Stimulated activated naive B cell treated with anti-CD40 and anti-IgM and Interleukin-4, amounts not matched to agents 10 μg/mL and 1 μg/mL and 100 μg/mL, for 72 hours (primary cell): ENCODE data around the gene LPIN1.
"Not testable (repeated sequence)": the region's sequence is repeated elsewhere in the genome, so short reads cannot be mapped to it uniquely, and the experiment has no call there.

Source experiments
- ATAC-seq, 2 donors: fragments of 150-1000 bp; cut with Tn5 transposase; replicated peaks; 2 replicates each; pipeline ENCODE4 v1.10.0; 2021; ENCODE audit warnings: moderate library complexity in 1 of 2
- DNase-seq: peaks from one replicate; pipeline ENCODE4 v3.0.0; 2021
- H3K27ac Mint-ChIP-seq: one replicate; pipeline ENCODE4 v1.8.0; 2022; ENCODE audit warnings: mild to moderate bottlenecking, mixed read lengths
- H3K27me3 Mint-ChIP-seq, 2 donors: one replicate each; pipeline ENCODE4 v1.8.0; 2022; ENCODE audit warnings: mixed read lengths in 2 of 2
- H3K36me3 Mint-ChIP-seq, 2 donors: one replicate each; pipeline ENCODE4 v1.8.0; 2022; ENCODE audit warnings: mixed read lengths in 2 of 2, mild to moderate bottlenecking in 1 of 2
- H3K4me1 Mint-ChIP-seq, 2 donors: one replicate each; pipeline ENCODE4 v1.8.0; 2022; ENCODE audit warnings: mixed read lengths in 2 of 2, mild to moderate bottlenecking in 1 of 2
- H3K4me3 Mint-ChIP-seq, 2 donors: one replicate each; pipeline ENCODE4 v1.8.0; 2022; ENCODE audit warnings: mild to moderate bottlenecking in 2 of 2, mixed read lengths in 2 of 2, moderate library complexity in 1 of 2
- H3K9me3 Mint-ChIP-seq, 2 donors: one replicate each; pipeline ENCODE4 v1.8.0; 2022; ENCODE audit warnings: mixed read lengths in 2 of 2, mild to moderate bottlenecking in 1 of 2

LPIN1 gene

GRCh38 chr2:11819235-11819729, 72.8 kb downstream of the LPIN1 start:
- peaks cover 67 to 73% of the 10 kb centered on the region in 2 donors for H3K36me3 Mint-ChIP-seq
- no peaks in the 10 kb centered on the region for H3K4me1 Mint-ChIP-seq
- H3K4me3 Mint-ChIP-seq: no peak overlapping the region
- no peak overlapping the region for H3K27ac Mint-ChIP-seq
- DNase-seq (no peak), ATAC-seq (no peak)
- H3K9me3 Mint-ChIP-seq: no peaks in the 10 kb centered on the region
- H3K27me3 Mint-ChIP-seq: no peaks in the 10 kb centered on the region

GRCh38 chr2:11820650-11821049, 74.2 kb downstream of the LPIN1 start:
- no peak for ATAC-seq
- no peak overlapping the region for H3K27ac Mint-ChIP-seq
- no peaks in the 10 kb centered on the region for H3K27me3 Mint-ChIP-seq
- no peaks in the 10 kb centered on the region for H3K9me3 Mint-ChIP-seq
- peaks cover 65 to 69% of the 10 kb centered on the region in 2 donors for H3K36me3 Mint-ChIP-seq
- H3K4me1 Mint-ChIP-seq: no peaks in the 10 kb centered on the region
- no peak for DNase-seq
- H3K4me3 Mint-ChIP-seq: no peak overlapping the region

GRCh38 chr2:11821705-11822104, 75.3 kb downstream of the LPIN1 start:
- Mint-ChIP-seq H3K9me3 (no peaks in the 10 kb centered on the region), H3K4me1 (no peaks in the 10 kb centered on the region), H3K27me3 (no peaks in the 10 kb centered on the region), H3K36me3 (peaks cover 62 to 64% of the 10 kb centered on the region in 2 donors), H3K27ac (no peak overlapping the region), H3K4me3 (no peak overlapping the region)
- ATAC-seq (no peak), DNase-seq (no peak)

GRCh38 chr2:11822359-11822745, 75.9 kb downstream of the LPIN1 start:
- not testable (repeated sequence) for DNase-seq, ATAC-seq, H3K4me3 Mint-ChIP-seq, H3K9me3 Mint-ChIP-seq, H3K4me1 Mint-ChIP-seq, H3K27me3 Mint-ChIP-seq, H3K27ac Mint-ChIP-seq
- peaks cover 61 to 63% of the 10 kb centered on the region in 2 donors for H3K36me3 Mint-ChIP-seq

- peaks cover 59 to 62% of the 10 kb centered on the region in 2 donors for H3K36me3 Mint-ChIP-seq
- H3K9me3 Mint-ChIP-seq: no peaks in the 10 kb centered on the region
- no peak for DNase-seq
- no peaks in the 10 kb centered on the region for H3K27me3 Mint-ChIP-seq
- no peak overlapping the region for H3K4me3 Mint-ChIP-seq
- peaks cover 6 to 7% of the 10 kb centered on the region in 2 donors for H3K4me1 Mint-ChIP-seq
- no peak overlapping the region for H3K27ac Mint-ChIP-seq
- no peak for ATAC-seq
Measured at GRCh38 chr2:11822746-11823451, 76.5 kb downstream of the LPIN1 start.

GRCh38 chr2:11824901-11825828, 78.7 kb downstream of the LPIN1 start:
- DNase-seq: no peak
- Mint-ChIP-seq H3K4me1 (peaks cover 16 to 20% of the 10 kb centered on the region in 2 donors), H3K4me3 (no peak overlapping the region), H3K9me3 (no peaks in the 10 kb centered on the region), H3K27me3 (no peaks in the 10 kb centered on the region), H3K36me3 (peaks cover 46 to 51% of the 10 kb centered on the region in 2 donors), H3K27ac (no peak overlapping the region)
- no peak for ATAC-seq

- Mint-ChIP-seq H3K27me3 (no peaks in the 10 kb centered on the region), H3K27ac (no peak overlapping the region), H3K9me3 (no peaks in the 10 kb centered on the region), H3K4me1 (peaks cover 32 to 41% of the 10 kb centered on the region in 2 donors), H3K36me3 (peaks cover 32 to 35% of the 10 kb centered on the region in 2 donors), H3K4me3 (no peak overlapping the region)
- no peak for DNase-seq
- no peak for ATAC-seq
Measured at GRCh38 chr2:11827547-11827946, 81.1 kb downstream of the LPIN1 start.

GRCh38 chr2:11828933-11829323, 82.5 kb downstream of the LPIN1 start:
- H3K36me3 Mint-ChIP-seq: peaks cover 21 to 24% of the 10 kb centered on the region in 2 donors
- H3K27ac Mint-ChIP-seq: no peak overlapping the region
- peak overlapping the region in 1 of 2 donors; percentile 40 for H3K4me3 Mint-ChIP-seq
- no peak for DNase-seq
- peaks cover 0 to under 1% of the 10 kb centered on the region in 2 donors for H3K9me3 Mint-ChIP-seq
- H3K4me1 Mint-ChIP-seq: peaks cover 39 to 53% of the 10 kb centered on the region in 2 donors
- no peak for ATAC-seq
- H3K27me3 Mint-ChIP-seq: no peaks in the 10 kb centered on the region

GRCh38 chr2:11829324-11829946, 83.0 kb downstream of the LPIN1 start:
- peak overlapping the region; percentile 70 to 72 for H3K4me3 Mint-ChIP-seq
- H3K36me3 Mint-ChIP-seq: peaks cover 21 to 22% of the 10 kb centered on the region in 2 donors
- ATAC-seq (peak; percentile 64), DNase-seq (peak; percentile 47)
- H3K27ac Mint-ChIP-seq: peak overlapping the region; percentile 88
- H3K4me1 Mint-ChIP-seq: peaks cover 41 to 56% of the 10 kb centered on the region in 2 donors
- H3K9me3 Mint-ChIP-seq: peaks cover 4 to 5% of the 10 kb centered on the region in 2 donors
- no peaks in the 10 kb centered on the region for H3K27me3 Mint-ChIP-seq

GRCh38 chr2:11829947-11830707, 83.7 kb downstream of the LPIN1 start:
- Mint-ChIP-seq H3K36me3 (peaks cover 18 to 19% of the 10 kb centered on the region in 2 donors), H3K27me3 (no peaks in the 10 kb centered on the region), H3K4me1 (peaks cover 41 to 56% of the 10 kb centered on the region in 2 donors), H3K9me3 (peaks cover 9 to 10% of the 10 kb centered on the region in 2 donors), H3K4me3 (peak overlapping the region; percentile 70 to 72), H3K27ac (peak overlapping the region; percentile 88)
- peak; percentile 74 for DNase-seq
- ATAC-seq: peak; percentile 77 to 83

GRCh38 chr2:11830708-11831301, 84.4 kb downstream of the LPIN1 start:
- DNase-seq (no peak), ATAC-seq (no peak)
- Mint-ChIP-seq H3K27me3 (no peaks in the 10 kb centered on the region), H3K36me3 (peaks cover 17 to 19% of the 10 kb centered on the region in 2 donors), H3K9me3 (peaks cover 9 to 10% of the 10 kb centered on the region in 2 donors), H3K4me3 (peak overlapping the region; percentile 70 to 72), H3K4me1 (peaks cover 41 to 56% of the 10 kb centered on the region in 2 donors), H3K27ac (peak overlapping the region; percentile 88)

- no peaks in the 10 kb centered on the region for H3K27me3 Mint-ChIP-seq
- peak overlapping the region; percentile 42 for H3K27ac Mint-ChIP-seq
Measured at GRCh38 chr2:11831415-11831814, 85.0 kb downstream of the LPIN1 start.

GRCh38 chr2:11832531-11832930, 86.1 kb downstream of the LPIN1 start:
- DNase-seq (no peak), ATAC-seq (no peak)
- Mint-ChIP-seq H3K4me1 (peaks cover 40 to 59% of the 10 kb centered on the region in 2 donors), H3K27me3 (peaks cover 0 to 7% of the 10 kb centered on the region in 2 donors), H3K27ac (no peak overlapping the region), H3K36me3 (peaks cover 8 to 10% of the 10 kb centered on the region in 2 donors), H3K4me3 (no peak overlapping the region), H3K9me3 (peaks cover 9 to 10% of the 10 kb centered on the region in 2 donors)

More at GRCh38 chr2:11831415-11831814, 85.0 kb downstream of the LPIN1 start:
- no peak for DNase-seq
- no peak overlapping the region for H3K4me3 Mint-ChIP-seq
- peaks cover 9 to 10% of the 10 kb centered on the region in 2 donors for H3K9me3 Mint-ChIP-seq
- peaks cover 18 to 19% of the 10 kb centered on the region in 2 donors for H3K36me3 Mint-ChIP-seq
- ATAC-seq: no peak
- H3K4me1 Mint-ChIP-seq: peaks cover 41 to 59% of the 10 kb centered on the region in 2 donors
